NCI-H2081 treated with DMSO at 0.1 percent for 48 hours (cell line): ENCODE measurements around the gene FAM180B.

Experiments used
- DNase-seq: peaks from one replicate; lab custom pipeline; 2025; lab: John Stamatoyannopoulos, UW

Gene FAM180B

GRCh38 chr11:47569646-47570045, 16.8 kb upstream of the FAM180B start:
- DNase-seq: no peak

- no peak for DNase-seq
These were observed 15.7 kb upstream of the FAM180B start for GRCh38 chr11:47570651-47571356.

GRCh38 chr11:47571357-47571729, 15.1 kb upstream of the FAM180B start:
- DNase-seq: no peak

GRCh38 chr11:47571895-47572294, 14.6 kb upstream of the FAM180B start:
- no peak for DNase-seq

- DNase-seq: no peak
These were observed 13.7 kb upstream of the FAM180B start for GRCh38 chr11:47572715-47573255.

- no peak for DNase-seq
These were observed 13.2 kb upstream of the FAM180B start for GRCh38 chr11:47573321-47573720.

- no peak for DNase-seq
These were observed 8.9 kb upstream of the FAM180B start for GRCh38 chr11:47577460-47578041.

GRCh38 chr11:47578524-47579494, 7.7 kb upstream of the FAM180B start, which contains the start of the genes KBTBD4 and NDUFS3:
TSS of gene KBTBD4 (minus strand) at chr11:47578970. CDS start at chr11:47578951, 19 bp downstream.
TSS of gene NDUFS3 (plus strand) at chr11:47579074. CDS start at chr11:47579092, 18 bp downstream.
- peak; percentile 76 for DNase-seq

- no peak for DNase-seq
These were observed 2.6 kb upstream of the FAM180B start for GRCh38 chr11:47583844-47584243.

- no peak for DNase-seq
These were observed 700 bp downstream of the FAM180B start for GRCh38 chr11:47587039-47587716.

GRCh38 chr11:47587723-47588326, 1.3 kb downstream of the FAM180B start:
- no peak for DNase-seq

- no peak for DNase-seq
These were observed 2.6 kb downstream of the FAM180B start for GRCh38 chr11:47589118-47589517.

- DNase-seq: no peak
These were observed 3.1 kb downstream of the FAM180B start for GRCh38 chr11:47589584-47589976.

- no peak for DNase-seq
These were observed 3.7 kb downstream of the FAM180B start for GRCh38 chr11:47589977-47590861.

GRCh38 chr11:47591764-47592163, 5.3 kb downstream of the FAM180B start:
- no peak for DNase-seq

- DNase-seq: no peak
These were observed 5.8 kb downstream of the FAM180B start for GRCh38 chr11:47592251-47592650.

GRCh38 chr11:47592970-47593369, 6.5 kb downstream of the FAM180B start:
- no peak for DNase-seq

GRCh38 chr11:47593492-47593933, 7.0 kb downstream of the FAM180B start:
- DNase-seq: no peak

- DNase-seq: no peak
These were observed 7.7 kb downstream of the FAM180B start, which contains the start of gene C1QTNF4 for GRCh38 chr11:47593934-47594855. TSS of gene C1QTNF4 (minus strand) at chr11:47594411. CDS start at chr11:47590810, 3,601 bp downstream.
